ENCODE results near the gene HOXB8.

Gene HOXB8

GRCh38 chr17:48611681-48612455 lies 3.2 kb downstream of the HOXB8 start:
- Histone ChIP-seq H3K36me3 (no peaks in the 10 kb centered on the region), H3K9me3 (no peaks in the 10 kb centered on the region), H3K4me1 (no peaks in the 10 kb centered on the region), H3K27me3 (peaks cover 95% of the 10 kb centered on the region), H3K4me3 (ENCODE audit: low read depth, low read length) (no peak overlapping the region)
- TF ChIP-seq CTCF (IDR thresholded peaks at IDR 0.05; ENCODE audit: low read depth, low read length) = no peak
- DNase-seq = no peak

GRCh38 chr17:48611213-48611612 lies 3.9 kb downstream of the HOXB8 start:
- peaks cover 95% of the 10 kb centered on the region for H3K27me3 ChIP-seq
- H3K4me3 ChIP-seq (ENCODE audit: low read depth, low read length) = peak overlapping the region; percentile 13; the same call in 1 of the 2 replicates
- DNase-seq = no peak
- TF ChIP-seq CTCF (IDR thresholded peaks at IDR 0.05; ENCODE audit: low read depth, low read length) = no peak
- no peaks in the 10 kb centered on the region for H3K4me1 ChIP-seq
- no peaks in the 10 kb centered on the region for H3K9me3 ChIP-seq
- H3K36me3 ChIP-seq = no peaks in the 10 kb centered on the region

GRCh38 chr17:48610282-48611211 lies 4.5 kb downstream of the HOXB8 start, which contains the start of gene HOXB7:
HOXB7 (minus strand) TSS chr17:48611017; CDS start chr17:48610918, 99 bp downstream.
- Histone ChIP-seq H3K27me3 (peaks cover 95% of the 10 kb centered on the region), H3K9me3 (no peaks in the 10 kb centered on the region), H3K36me3 (no peaks in the 10 kb centered on the region), H3K4me1 (no peaks in the 10 kb centered on the region), H3K4me3 (ENCODE audit: low read depth, low read length) (peak within 1 kb of the TSS; percentile 13; the same call in 1 of the 2 replicates)
- no peak for DNase-seq
- no peak for TF ChIP-seq CTCF (IDR thresholded peaks at IDR 0.05; ENCODE audit: low read depth, low read length)

- Histone ChIP-seq H3K36me3 (no peaks in the 10 kb centered on the region), H3K4me1 (no peaks in the 10 kb centered on the region), H3K4me3 (ENCODE audit: low read depth, low read length) (no peak overlapping the region), H3K27me3 (peaks cover 95% of the 10 kb centered on the region), H3K9me3 (no peaks in the 10 kb centered on the region)
- no peak for TF ChIP-seq CTCF (IDR thresholded peaks at IDR 0.05; ENCODE audit: low read depth, low read length)
- no peak for DNase-seq
Measured at GRCh38 chr17:48609759-48610281, 5.3 kb downstream of the HOXB8 start.

GRCh38 chr17:48609033-48609432 lies 6.1 kb downstream of the HOXB8 start:
- Histone ChIP-seq H3K27me3 (peaks cover 97% of the 10 kb centered on the region), H3K4me3 (ENCODE audit: low read depth, low read length) (no peak overlapping the region), H3K9me3 (no peaks in the 10 kb centered on the region), H3K36me3 (no peaks in the 10 kb centered on the region), H3K4me1 (no peaks in the 10 kb centered on the region)
- TF ChIP-seq CTCF (IDR thresholded peaks at IDR 0.05; ENCODE audit: low read depth, low read length) = no peak
- no peak for DNase-seq
